ENCODE measurements around the gene BSN. TPM values are rescaled to one million over a fixed set of nuclear protein-coding genes. Genes with fewer than 3 reads are reported as not detected.

Gene BSN
- total RNA-seq, 2 donors from 2014 or later, result 1.3 to 6.6 TPM

- 37 to 38% methylated on average over 2 to 13 of the region's 14 CpGs for WGBS, 2 donors
- no peak overlapping the region for H3K27ac ChIP-seq
- ATAC-seq (peak; percentile 86), DNase-seq (peak; percentile 69 to 77 (median 74))
- no peak overlapping the region for H3K4me3 ChIP-seq
- H3K27me3 ChIP-seq, result no peaks in the 10 kb centered on the region
- no peak for TF ChIP-seq POLR2A (IDR thresholded peaks at IDR 0.05)
- TF ChIP-seq, protein P1, sequence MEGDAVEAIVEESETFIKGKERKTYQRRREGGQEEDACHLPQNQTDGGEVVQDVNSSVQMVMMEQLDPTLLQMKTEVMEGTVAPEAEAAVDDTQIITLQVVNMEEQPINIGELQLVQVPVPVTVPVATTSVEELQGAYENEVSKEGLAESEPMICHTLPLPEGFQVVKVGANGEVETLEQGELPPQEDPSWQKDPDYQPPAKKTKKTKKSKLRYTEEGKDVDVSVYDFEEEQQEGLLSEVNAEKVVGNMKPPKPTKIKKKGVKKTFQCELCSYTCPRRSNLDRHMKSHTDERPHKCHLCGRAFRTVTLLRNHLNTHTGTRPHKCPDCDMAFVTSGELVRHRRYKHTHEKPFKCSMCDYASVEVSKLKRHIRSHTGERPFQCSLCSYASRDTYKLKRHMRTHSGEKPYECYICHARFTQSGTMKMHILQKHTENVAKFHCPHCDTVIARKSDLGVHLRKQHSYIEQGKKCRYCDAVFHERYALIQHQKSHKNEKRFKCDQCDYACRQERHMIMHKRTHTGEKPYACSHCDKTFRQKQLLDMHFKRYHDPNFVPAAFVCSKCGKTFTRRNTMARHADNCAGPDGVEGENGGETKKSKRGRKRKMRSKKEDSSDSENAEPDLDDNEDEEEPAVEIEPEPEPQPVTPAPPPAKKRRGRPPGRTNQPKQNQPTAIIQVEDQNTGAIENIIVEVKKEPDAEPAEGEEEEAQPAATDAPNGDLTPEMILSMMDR (IDR thresholded peaks at IDR 0.05), result peak; percentile 74 to 85 (median 80)
- H3K4me1 ChIP-seq, result no peaks in the 10 kb centered on the region
- intact Hi-C loops (cut with DNase I), result loop anchor here (10.0 kb wide), 1 partner anchor 131 kb away; no protein-coding TSS in a partner anchor
- no peaks in the 10 kb centered on the region for H3K9me3 ChIP-seq
- peaks cover 0 to 7% of the 10 kb centered on the region in 2 donors for H3K36me3 ChIP-seq (replicated peaks in 1 of 2; ENCODE audit: insufficient read depth in 1 of 2, low read depth in 2 of 2)
These were observed 149.2 kb downstream of the BSN start for GRCh38 chr3:49703443-49703927.

- Histone ChIP-seq H3K4me3 (no peak overlapping the region), H3K4me1 (no peaks in the 10 kb centered on the region), H3K27ac (no peak overlapping the region), H3K9me3 (no peaks in the 10 kb centered on the region), H3K27me3 (no peaks in the 10 kb centered on the region), H3K36me3 (replicated peaks in 1 of 2; ENCODE audit: insufficient read depth in 1 of 2, low read depth in 2 of 2) (peaks cover 0 to 7% of the 10 kb centered on the region in 2 donors)
- WGBS, 2 donors, result 93 to 95% methylated on average over 7 of the region's 7 CpGs
- TF ChIP-seq POLR2A (IDR thresholded peaks at IDR 0.05), result no peak
- TF ChIP-seq, protein P1 (IDR thresholded peaks at IDR 0.05), result no peak
- ATAC-seq, result no peak
- intact Hi-C loops (cut with DNase I), result loop anchor here (10.0 kb wide), 1 partner anchor 131 kb away; no protein-coding TSS in a partner anchor
- no peak for DNase-seq
These were observed 149.7 kb downstream of the BSN start for GRCh38 chr3:49703956-49704355.

GRCh38 chr3:49704629-49705028 is 150.4 kb downstream of the BSN start:
- Histone ChIP-seq H3K27me3 (no peaks in the 10 kb centered on the region), H3K9me3 (no peaks in the 10 kb centered on the region), H3K4me1 (no peaks in the 10 kb centered on the region), H3K36me3 (replicated peaks in 1 of 2; ENCODE audit: insufficient read depth in 1 of 2, low read depth in 2 of 2) (peaks cover 0 to 7% of the 10 kb centered on the region in 2 donors), H3K27ac (no peak overlapping the region), H3K4me3 (no peak overlapping the region)
- DNase-seq (no peak), ATAC-seq (no peak)
- intact Hi-C loops (cut with DNase I), result loop anchor here (10.0 kb wide), 1 partner anchor 130 kb away; no protein-coding TSS in a partner anchor
- TF ChIP-seq POLR2A (IDR thresholded peaks at IDR 0.05), result no peak
- TF ChIP-seq, protein P1 (IDR thresholded peaks at IDR 0.05), result no peak
- 91% methylated on average over 8 of the region's 8 CpGs; no CpG with 5 or more reads in 1 of the 2 donors for WGBS, 2 donors

DNA sequence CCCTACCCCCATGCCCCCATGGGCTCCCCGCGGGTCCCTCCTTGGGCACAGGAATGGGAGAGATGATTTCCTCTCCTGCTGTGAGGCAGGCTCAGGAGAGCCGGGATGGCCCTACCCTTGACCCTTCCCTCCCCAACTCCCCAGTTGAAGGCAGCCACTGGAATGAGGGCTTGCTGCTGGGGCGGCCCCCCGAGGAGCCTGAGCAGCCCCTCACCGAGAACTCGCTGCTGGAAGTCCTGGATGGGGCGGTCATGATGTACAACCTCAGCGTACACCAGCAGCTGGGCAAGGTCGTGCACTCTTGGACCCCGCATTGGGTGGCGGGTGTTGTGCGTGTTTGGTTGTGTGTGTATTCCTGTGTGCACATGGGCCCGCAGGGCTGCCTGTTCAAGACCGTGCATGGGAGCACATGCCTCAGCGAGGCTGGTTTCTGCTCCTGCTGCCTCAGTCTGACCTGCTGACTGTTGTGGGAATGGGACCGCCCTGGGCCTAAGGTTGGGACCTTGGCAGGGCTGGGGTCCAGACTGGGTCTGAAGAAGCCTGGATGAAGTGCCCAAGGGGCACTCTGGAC is 151.2 kb downstream of the BSN start:
- no peak for TF ChIP-seq POLR2A (IDR thresholded peaks at IDR 0.05)
- H3K4me3 ChIP-seq, result no peak overlapping the region
- H3K4me1 ChIP-seq, result no peaks in the 10 kb centered on the region
- 89 to 98% methylated on average over 8 to 17 of the region's 17 CpGs for WGBS, 2 donors
- H3K27ac ChIP-seq, result no peak overlapping the region
- ATAC-seq (no peak), DNase-seq (no peak)
- H3K36me3 ChIP-seq (replicated peaks in 1 of 2; ENCODE audit: insufficient read depth in 1 of 2, low read depth in 2 of 2), result peaks cover 0 to 5% of the 10 kb centered on the region in 2 donors
- H3K9me3 ChIP-seq, result no peaks in the 10 kb centered on the region
- intact Hi-C loops (cut with DNase I), result loop anchor here (10.0 kb wide), 1 partner anchor 129 kb away; no protein-coding TSS in a partner anchor
- H3K27me3 ChIP-seq, result no peaks in the 10 kb centered on the region

GRCh38 chr3:49706456-49707112 is 152.3 kb downstream of the BSN start:
- DNase-seq (no peak), ATAC-seq (no peak)
- H3K36me3 ChIP-seq (replicated peaks in 1 of 2; ENCODE audit: insufficient read depth in 1 of 2, low read depth in 2 of 2), result peaks cover 0 to 5% of the 10 kb centered on the region in 2 donors
- no peak overlapping the region for H3K4me3 ChIP-seq
- H3K9me3 ChIP-seq, result no peaks in the 10 kb centered on the region
- intact Hi-C loops (cut with DNase I), result loop anchor here (10.0 kb wide), 1 partner anchor 128 kb away; no protein-coding TSS in a partner anchor
- 79 to 81% methylated on average over 8 to 9 of the region's 9 CpGs for WGBS, 2 donors
- H3K27me3 ChIP-seq, result no peaks in the 10 kb centered on the region
- TF ChIP-seq, protein P1 (IDR thresholded peaks at IDR 0.05), result no peak
- TF ChIP-seq POLR2A (IDR thresholded peaks at IDR 0.05), result no peak
- no peaks in the 10 kb centered on the region for H3K4me1 ChIP-seq
- no peak overlapping the region for H3K27ac ChIP-seq

All from body of pancreas (tissue), 4 donors.